ENCODE results near the gene ANAPC5. TPM values are rescaled to one million over a fixed set of nuclear protein-coding genes. Genes with fewer than 3 reads are reported as not detected.

Gene ANAPC5, protein sequence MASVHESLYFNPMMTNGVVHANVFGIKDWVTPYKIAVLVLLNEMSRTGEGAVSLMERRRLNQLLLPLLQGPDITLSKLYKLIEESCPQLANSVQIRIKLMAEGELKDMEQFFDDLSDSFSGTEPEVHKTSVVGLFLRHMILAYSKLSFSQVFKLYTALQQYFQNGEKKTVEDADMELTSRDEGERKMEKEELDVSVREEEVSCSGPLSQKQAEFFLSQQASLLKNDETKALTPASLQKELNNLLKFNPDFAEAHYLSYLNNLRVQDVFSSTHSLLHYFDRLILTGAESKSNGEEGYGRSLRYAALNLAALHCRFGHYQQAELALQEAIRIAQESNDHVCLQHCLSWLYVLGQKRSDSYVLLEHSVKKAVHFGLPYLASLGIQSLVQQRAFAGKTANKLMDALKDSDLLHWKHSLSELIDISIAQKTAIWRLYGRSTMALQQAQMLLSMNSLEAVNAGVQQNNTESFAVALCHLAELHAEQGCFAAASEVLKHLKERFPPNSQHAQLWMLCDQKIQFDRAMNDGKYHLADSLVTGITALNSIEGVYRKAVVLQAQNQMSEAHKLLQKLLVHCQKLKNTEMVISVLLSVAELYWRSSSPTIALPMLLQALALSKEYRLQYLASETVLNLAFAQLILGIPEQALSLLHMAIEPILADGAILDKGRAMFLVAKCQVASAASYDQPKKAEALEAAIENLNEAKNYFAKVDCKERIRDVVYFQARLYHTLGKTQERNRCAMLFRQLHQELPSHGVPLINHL
- polyA plus RNA-seq (2013), result 161 TPM

DNA sequence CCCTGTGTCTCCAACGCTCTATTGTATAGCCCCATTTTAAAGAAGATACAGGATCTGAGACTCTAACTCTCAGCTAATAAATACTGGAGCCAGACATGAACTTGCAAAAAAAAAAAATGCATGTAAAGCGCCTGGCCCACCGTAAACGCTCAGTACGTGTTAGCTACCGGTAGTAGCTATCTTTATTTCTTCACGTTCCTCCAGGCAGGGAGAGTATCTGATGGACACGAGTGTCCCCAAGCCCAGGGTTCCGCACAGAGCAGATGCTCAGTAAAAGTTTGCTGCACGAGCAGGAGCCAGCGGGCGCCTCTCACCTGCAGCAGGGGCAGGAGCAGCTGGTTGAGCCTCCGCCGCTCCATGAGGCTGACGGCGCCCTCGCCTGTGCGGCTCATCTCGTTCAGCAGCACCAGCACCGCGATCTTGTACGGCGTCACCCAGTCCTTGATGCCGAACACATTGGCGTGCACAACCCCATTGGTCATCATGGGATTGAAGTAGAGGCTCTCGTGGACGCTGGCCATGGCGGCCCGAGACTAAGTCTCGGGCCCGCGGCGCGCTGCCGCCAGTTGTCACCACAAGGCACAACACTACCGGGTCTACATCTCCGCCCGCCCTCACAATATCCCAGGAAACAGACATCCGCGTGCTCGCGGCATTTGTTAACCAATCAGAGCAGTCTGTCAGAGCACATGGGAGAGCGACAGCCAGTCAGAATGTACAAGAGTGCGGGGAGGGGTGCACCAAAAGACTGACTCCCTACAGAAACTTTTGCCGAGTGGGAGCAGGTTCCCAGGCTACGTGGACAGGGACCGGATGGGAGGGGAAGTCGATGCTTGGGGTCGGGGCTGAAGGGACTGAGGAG lies at the start of gene ANAPC5:
Gene ANAPC5, minus strand, starts transcription at position 592 of the 862 bp plus-strand sequence. Its CDS starts 71 bp downstream, at position 521.
- ChIA-PET CTCF (interaction anchor here (0.6 to 2.4 kb wide), 9 partner anchors 14 to 201 kb away, joined by 3 to 9 read pairs (median 3); no protein-coding TSS in a partner anchor), POLR2A (interaction anchor here (0.6 to 1.8 kb wide), 5 partner anchors 37 to 1005 kb away, joined by 3 to 7 read pairs (median 3); partner anchors contain the start of gene RNF34)
- DNase-seq, result peak; percentile 98 to 99 (median 99)
- no peaks in the 10 kb centered on the region for H3K9me3 ChIP-seq (ENCODE audit: control extremely low read depth in 1 of 5, control insufficient read depth in 4 of 5, insufficient read depth in 2 of 5, low read depth in 1 of 5, low read length in 4 of 5)
- peaks cover 3 to 16% (median 11%) of the 10 kb centered on the region in 4 experiments for H3K4me1 ChIP-seq (ENCODE audit: control extremely low read depth in 1 of 4, control insufficient read depth in 4 of 4, insufficient read depth in 4 of 4, low read length in 3 of 4)
- peak within 1 kb of the TSS; percentile 64 to 84 for H3K27ac ChIP-seq (ENCODE audit: insufficient read depth in 1 of 2, low read depth in 1 of 2, low read length in 2 of 2, poor library complexity in 1 of 2, severe bottlenecking in 2 of 2)
- H3K36me3 ChIP-seq (ENCODE audit: control insufficient read depth in 4 of 4, insufficient read depth in 4 of 4, low read length in 3 of 4), result peaks cover 0 to 5% (median under 1%) of the 10 kb centered on the region in 4 experiments
- H3K4me3 ChIP-seq (ENCODE audit: control insufficient read depth in 1 of 7, extremely low read depth in 1 of 7, insufficient read depth in 4 of 7, low read depth in 2 of 7, low read length in 6 of 7), result peak within 1 kb of the TSS; percentile 77 to 99 (median 93)
- H3K27me3 ChIP-seq (replicated peaks in 2 of 5; ENCODE audit: control insufficient read depth in 4 of 5, insufficient read depth in 5 of 5, low read length in 4 of 5), result no peaks in the 10 kb centered on the region
- WGBS (ENCODE audit: insufficient coverage), result under 1% methylated on average over 45 of the region's 49 CpGs

DNA sequence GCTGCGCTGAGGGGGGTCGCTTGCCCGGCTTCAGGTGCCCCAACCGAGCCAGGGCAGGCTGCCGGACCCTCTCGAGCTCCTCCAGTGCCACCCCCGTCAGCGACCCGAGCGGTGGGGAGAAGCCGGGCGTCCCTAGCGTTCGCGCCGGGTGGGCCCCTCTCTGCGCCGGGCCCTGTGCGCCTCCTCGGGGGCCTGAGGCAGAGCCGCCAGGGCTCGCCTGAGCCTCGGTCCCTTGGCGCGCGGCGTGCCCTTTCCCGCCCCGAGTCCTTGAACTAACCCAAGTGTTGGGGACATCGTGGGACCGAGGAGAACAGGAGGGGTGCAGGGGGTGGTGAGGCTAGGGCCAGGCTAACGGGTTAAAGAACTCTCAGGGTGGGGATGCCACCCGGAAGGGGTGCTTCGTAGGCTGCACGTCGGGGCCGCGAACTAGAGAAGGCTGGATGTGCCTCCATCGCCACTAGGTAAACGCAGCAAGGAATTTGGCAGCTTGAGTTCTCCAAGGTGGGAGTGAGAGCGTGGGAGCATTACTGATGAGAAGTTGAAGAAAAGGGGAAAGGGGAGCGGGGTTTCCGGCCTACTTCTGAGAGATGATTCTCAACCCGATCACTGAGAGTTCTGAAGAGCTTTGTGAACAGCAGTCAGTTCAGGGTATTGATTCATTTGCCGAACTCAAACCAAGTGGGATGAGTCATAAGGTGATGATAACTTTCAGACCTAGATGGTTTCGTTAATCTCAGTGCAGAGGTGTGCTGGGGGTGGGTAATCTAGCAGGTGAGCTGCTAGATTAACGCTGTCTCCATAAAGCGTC lies 48.3 kb upstream of the ANAPC5 start:
- Histone ChIP-seq H3K36me3 (ENCODE audit: control insufficient read depth in 4 of 4, insufficient read depth in 4 of 4, low read length in 3 of 4) (peaks cover 2 to 15% (median 11%) of the 10 kb centered on the region in 4 experiments), H3K27ac (ENCODE audit: insufficient read depth in 1 of 2, low read depth in 1 of 2, low read length in 2 of 2, poor library complexity in 1 of 2, severe bottlenecking in 2 of 2) (peak overlapping the region; percentile 83 to 87), H3K4me1 (ENCODE audit: control extremely low read depth in 1 of 4, control insufficient read depth in 4 of 4, insufficient read depth in 4 of 4, low read length in 3 of 4) (peaks cover 18 to 28% (median 18%) of the 10 kb centered on the region in 4 experiments), H3K9me3 (ENCODE audit: control extremely low read depth in 1 of 5, control insufficient read depth in 4 of 5, insufficient read depth in 2 of 5, low read depth in 1 of 5, low read length in 4 of 5) (no peaks in the 10 kb centered on the region), H3K27me3 (replicated peaks in 2 of 5; ENCODE audit: control insufficient read depth in 4 of 5, insufficient read depth in 5 of 5, low read length in 4 of 5) (no peaks in the 10 kb centered on the region), H3K4me3 (ENCODE audit: control insufficient read depth in 1 of 7, extremely low read depth in 1 of 7, insufficient read depth in 4 of 7, low read depth in 2 of 7, low read length in 6 of 7) (peak overlapping the region; percentile 73 to 97 (median 88))
- DNase-seq, result peak in 2 of 3 donors; percentile 29 to 65
- CTCF ChIA-PET, result interaction anchor here (1.0 to 3.2 kb wide), 7 partner anchors 9 to 66 kb away, joined by 3 to 11 read pairs (median 4); no protein-coding TSS in a partner anchor
- POLR2A ChIA-PET, result interaction anchor here (1.2 to 1.6 kb wide), 5 partner anchors 9 to 74 kb away, joined by 3 to 6 read pairs (median 3); partner anchors contain the start of gene ANAPC5
- WGBS (ENCODE audit: insufficient coverage), result 3% methylated on average over 46 of the region's 48 CpGs

- Histone ChIP-seq H3K9me3 (ENCODE audit: control extremely low read depth in 1 of 5, control insufficient read depth in 4 of 5, insufficient read depth in 2 of 5, low read depth in 1 of 5, low read length in 4 of 5) (no peaks in the 10 kb centered on the region), H3K36me3 (ENCODE audit: control insufficient read depth in 4 of 4, insufficient read depth in 4 of 4, low read length in 3 of 4) (peaks cover 2 to 7% (median 5%) of the 10 kb centered on the region in 4 experiments), H3K4me3 (ENCODE audit: control insufficient read depth in 1 of 7, extremely low read depth in 1 of 7, insufficient read depth in 4 of 7, low read depth in 2 of 7, low read length in 6 of 7) (peak within 1 kb of the TSS; percentile 73 to 97 (median 88)), H3K4me1 (ENCODE audit: control extremely low read depth in 1 of 4, control insufficient read depth in 4 of 4, insufficient read depth in 4 of 4, low read length in 3 of 4) (peaks cover 18 to 28% (median 18%) of the 10 kb centered on the region in 4 experiments), H3K27ac (ENCODE audit: insufficient read depth in 1 of 2, low read depth in 1 of 2, low read length in 2 of 2, poor library complexity in 1 of 2, severe bottlenecking in 2 of 2) (peak within 1 kb of the TSS; percentile 83 to 87), H3K27me3 (replicated peaks in 2 of 5; ENCODE audit: control insufficient read depth in 4 of 5, insufficient read depth in 5 of 5, low read length in 4 of 5) (no peaks in the 10 kb centered on the region)
- ChIA-PET POLR2A (interaction anchor here (1.2 to 1.3 kb wide), 3 partner anchors 43 to 73 kb away, joined by 3 to 6 read pairs (median 3); partner anchors contain the start of gene ANAPC5), CTCF (interaction anchor here (1.0 to 3.2 kb wide), 7 partner anchors 8 to 65 kb away, joined by 3 to 11 read pairs (median 4); no protein-coding TSS in a partner anchor)
- peak; percentile 97 to 99 (median 98) for DNase-seq
- under 1% methylated on average over 73 of the region's 77 CpGs for WGBS (ENCODE audit: insufficient coverage)
Measured at GRCh38 chr12:121399391-121400331, 47.5 kb upstream of the ANAPC5 start, which contains the start of gene RNF34. Gene RNF34, plus strand, starts transcription at chr12:121400118. Its CDS starts 95 bp downstream, at chr12:121400213.

DNA sequence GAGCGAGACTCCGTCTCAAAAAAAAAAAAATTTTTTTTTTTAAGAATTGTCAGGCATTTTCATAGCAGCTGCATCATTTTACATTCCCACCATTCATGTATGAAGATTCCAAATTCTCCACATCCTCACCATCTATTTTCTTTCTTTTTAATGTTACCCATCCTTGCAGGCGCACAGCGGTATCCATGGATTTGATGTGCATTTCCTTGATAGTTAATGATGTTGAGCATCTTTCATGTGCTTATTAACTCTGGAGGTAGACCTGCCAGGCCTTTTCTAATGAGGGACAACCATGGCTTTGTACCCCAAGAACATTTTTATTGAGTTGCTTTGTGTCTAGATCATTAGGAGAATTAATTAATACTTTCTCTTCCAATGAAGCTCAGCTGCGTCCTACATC lies 46.1 kb upstream of the ANAPC5 start:
- ChIA-PET CTCF (interaction anchor here (1.4 kb wide), 1 partner anchor 34 kb away, joined by 4 read pairs; no protein-coding TSS in a partner anchor), POLR2A (no interaction called here)

GRCh38 chr12:121397521-121397920 lies 45.3 kb upstream of the ANAPC5 start:
- CTCF ChIA-PET, result no interaction called here
- POLR2A ChIA-PET, result no interaction called here
- peaks cover 0 to under 1% (median 0%) of the 10 kb centered on the region in 4 experiments for H3K36me3 ChIP-seq (ENCODE audit: control insufficient read depth in 4 of 4, insufficient read depth in 4 of 4, low read length in 3 of 4)
- no peak overlapping the region for H3K4me3 ChIP-seq (ENCODE audit: control insufficient read depth in 1 of 7, extremely low read depth in 1 of 7, insufficient read depth in 4 of 7, low read depth in 2 of 7, low read length in 6 of 7)
- peaks cover 18 to 28% (median 18%) of the 10 kb centered on the region in 4 experiments for H3K4me1 ChIP-seq (ENCODE audit: control extremely low read depth in 1 of 4, control insufficient read depth in 4 of 4, insufficient read depth in 4 of 4, low read length in 3 of 4)
- H3K27ac ChIP-seq (ENCODE audit: insufficient read depth in 1 of 2, low read depth in 1 of 2, low read length in 2 of 2, poor library complexity in 1 of 2, severe bottlenecking in 2 of 2), result no peak overlapping the region
- no peaks in the 10 kb centered on the region for H3K9me3 ChIP-seq (ENCODE audit: control extremely low read depth in 1 of 5, control insufficient read depth in 4 of 5, insufficient read depth in 2 of 5, low read depth in 1 of 5, low read length in 4 of 5)
- 100% methylated on average over 5 of the region's 14 CpGs for WGBS (ENCODE audit: insufficient coverage)
- no peaks in the 10 kb centered on the region for H3K27me3 ChIP-seq (replicated peaks in 2 of 5; ENCODE audit: control insufficient read depth in 4 of 5, insufficient read depth in 5 of 5, low read length in 4 of 5)
- no peak for DNase-seq

More for the DNA sequence above, 46.1 kb upstream of the ANAPC5 start:
- H3K4me1 ChIP-seq (ENCODE audit: control extremely low read depth in 1 of 4, control insufficient read depth in 4 of 4, insufficient read depth in 4 of 4, low read length in 3 of 4), result peaks cover 18 to 28% (median 18%) of the 10 kb centered on the region in 4 experiments
- DNase-seq, result no peak
- no CpG with 5 or more reads among the region's 5 CpGs for WGBS (ENCODE audit: insufficient coverage)
- peaks cover 0 to 4% (median under 1%) of the 10 kb centered on the region in 4 experiments for H3K36me3 ChIP-seq (ENCODE audit: control insufficient read depth in 4 of 4, insufficient read depth in 4 of 4, low read length in 3 of 4)
- no peaks in the 10 kb centered on the region for H3K9me3 ChIP-seq (ENCODE audit: control extremely low read depth in 1 of 5, control insufficient read depth in 4 of 5, insufficient read depth in 2 of 5, low read depth in 1 of 5, low read length in 4 of 5)
- no peaks in the 10 kb centered on the region for H3K27me3 ChIP-seq (replicated peaks in 2 of 5; ENCODE audit: control insufficient read depth in 4 of 5, insufficient read depth in 5 of 5, low read length in 4 of 5)
- peak overlapping the region in 2 of 7 experiments; percentile 88 to 95 for H3K4me3 ChIP-seq (ENCODE audit: control insufficient read depth in 1 of 7, extremely low read depth in 1 of 7, insufficient read depth in 4 of 7, low read depth in 2 of 7, low read length in 6 of 7)
- peak overlapping the region in 1 of 2 experiments; percentile 87 for H3K27ac ChIP-seq (ENCODE audit: insufficient read depth in 1 of 2, low read depth in 1 of 2, low read length in 2 of 2, poor library complexity in 1 of 2, severe bottlenecking in 2 of 2)
